Common myeloid progenitor, CD34-positive (primary cell): ENCODE measurements around the gene METTL6.

Source experiments
- CTCF ChIA-PET: fragments of 350-600 bp; sonication (Branson Sonifier 250); formaldehyde crosslinking; loops from one replicate; lab custom pipeline; 2021; ENCODE audit warnings: antibody characterized with exemption; lab: Charles Lee
- POLR2A ChIA-PET: fragments of 350-600 bp; sonication (Branson Sonifier 250); formaldehyde crosslinking; loops from one replicate; lab custom pipeline; 2021; ENCODE audit warnings: antibody characterized with exemption; lab: Charles Lee
- DNase-seq, 3 donors: peaks; one replicate each; pipeline versions ENCODE4 v3.0.0 to v3.0.0-alpha.2; 2013
- H3K27ac ChIP-seq, 2 experiments: 1 replicate in 1 of 2; 2 replicates in 1 of 2; pipeline ENCODE4 v1.7.0; 2013; ENCODE audit warnings: inconsistent platforms in 2 of 2, low read length in 2 of 2, mild to moderate bottlenecking in 2 of 2, low read depth in 1 of 2, moderate library complexity in 1 of 2; ENCODE audit not compliant: severe bottlenecking in 2 of 2, insufficient read depth in 1 of 2, poor library complexity in 1 of 2
- H3K27me3 ChIP-seq, 5 experiments: replicated peaks in 2 of 5; 1 replicate in 3 of 5; 2 replicates in 2 of 5; pipeline versions ENCODE4 v1.6.1 to v1.7.0; 2013; ENCODE audit warnings: low read length in 4 of 5, mild to moderate bottlenecking in 2 of 5, moderate library complexity in 2 of 5, inconsistent platforms in 1 of 5; ENCODE audit not compliant: insufficient read depth in 5 of 5, control insufficient read depth in 4 of 5
- H3K36me3 ChIP-seq, 4 experiments: 1 replicate in 2 of 4; 2 replicates in 2 of 4; pipeline versions ENCODE4 v1.6.1 to v1.7.0; 2013; ENCODE audit warnings: low read length in 3 of 4, control low read depth in 1 of 4, mild to moderate bottlenecking in 1 of 4; ENCODE audit not compliant: control insufficient read depth in 4 of 4, insufficient read depth in 4 of 4
- H3K4me1 ChIP-seq, 4 experiments: 1 replicate in 3 of 4; 2 replicates in 1 of 4; pipeline versions ENCODE4 v1.6.1 to v1.7.1; 2013; ENCODE audit warnings: low read length in 3 of 4, mild to moderate bottlenecking in 3 of 4, control low read depth in 1 of 4, inconsistent platforms in 1 of 4, moderate library complexity in 1 of 4; ENCODE audit not compliant: control insufficient read depth in 4 of 4, insufficient read depth in 4 of 4; ENCODE audit errors: control extremely low read depth in 1 of 4
- H3K4me3 ChIP-seq, 7 experiments: 1 replicate in 4 of 7; 2 replicates in 3 of 7; pipeline versions ENCODE4 v1.5.1 to v1.7.0; 2013; ENCODE audit warnings: mild to moderate bottlenecking in 7 of 7, low read length in 6 of 7, moderate library complexity in 6 of 7, inconsistent platforms in 2 of 7, low read depth in 2 of 7, control low read depth in 1 of 7; ENCODE audit not compliant: insufficient read depth in 4 of 7, control insufficient read depth in 1 of 7; ENCODE audit errors: extremely low read depth in 1 of 7
- H3K9me3 ChIP-seq, 5 experiments: 1 replicate in 4 of 5; 2 replicates in 1 of 5; pipeline versions ENCODE4 v1.6.1 to v1.7.1; 2013; ENCODE audit warnings: low read length in 4 of 5, mild to moderate bottlenecking in 2 of 5, inconsistent platforms in 1 of 5, low read depth in 1 of 5, moderate library complexity in 1 of 5; ENCODE audit not compliant: control insufficient read depth in 4 of 5, insufficient read depth in 2 of 5; ENCODE audit errors: control extremely low read depth in 1 of 5
- WGBS: methylation state at CpG from one replicate; pipeline ENCODE4 v1.1.5; 2013; ENCODE audit not compliant: insufficient coverage; 5-methylcytosine and 5-hydroxymethylcytosine counted together

METTL6 gene

GRCh38 chr3:15438983-15439382 lies 11.6 kb upstream of the METTL6 start:
- Histone ChIP-seq H3K27me3 (no peaks in the 10 kb centered on the region), H3K9me3 (no peaks in the 10 kb centered on the region), H3K4me1 (peaks cover 2 to 46% (median 39%) of the 10 kb centered on the region in 4 experiments), H3K27ac (peak overlapping the region; percentile 27 to 62), H3K36me3 (peaks cover 18 to 87% (median 35%) of the 10 kb centered on the region in 4 experiments), H3K4me3 (peak overlapping the region in 1 of 7 experiments; percentile 11)
- WGBS, result 11% methylated on average over 3 of the region's 4 CpGs
- ChIA-PET CTCF (interaction anchor here (0.9 to 3.0 kb wide), 3 partner anchors 9 to 16 kb away, joined by 3 to 10 read pairs (median 3); no protein-coding TSS in a partner anchor), POLR2A (no interaction called here)
- DNase-seq, result peak; percentile 68 to 92 (median 90)

DNA sequence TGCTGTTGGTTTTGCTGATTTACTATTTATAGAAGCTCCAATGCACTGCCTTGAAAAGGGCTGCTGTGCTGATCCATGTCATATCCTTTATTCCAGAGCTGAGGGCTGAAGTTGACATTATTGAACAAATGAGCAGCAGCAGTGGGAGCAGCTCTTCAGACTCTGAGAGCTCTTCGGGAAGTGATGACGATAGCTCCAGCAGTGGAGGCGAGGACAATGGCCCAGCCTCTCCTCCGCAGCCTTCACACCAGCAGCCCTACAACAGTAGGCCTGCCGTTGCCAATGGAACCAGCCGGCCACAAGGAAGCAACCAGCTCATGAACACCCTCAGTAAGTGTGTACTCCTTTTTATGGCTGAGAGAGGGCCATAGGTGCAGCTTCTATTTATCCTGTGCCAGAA lies 8.9 kb upstream of the METTL6 start:
- CTCF ChIA-PET, result interaction anchor here (0.9 to 1.2 kb wide), 2 partner anchors 8 to 168 kb away, joined by 3 to 4 read pairs; no protein-coding TSS in a partner anchor

GRCh38 chr3:15434756-15435155 lies 7.4 kb upstream of the METTL6 start:
- CTCF ChIA-PET, result interaction anchor here (1.0 to 1.3 kb wide), 5 partner anchors 13 to 122 kb away, joined by 3 to 6 read pairs (median 4); no protein-coding TSS in a partner anchor
- 96% methylated on average over 3 of the region's 4 CpGs for WGBS
- H3K27me3 ChIP-seq, result no peaks in the 10 kb centered on the region
- POLR2A ChIA-PET, result no interaction called here
- peak in 1 of 3 donors; percentile 6 for DNase-seq
- H3K9me3 ChIP-seq, result no peaks in the 10 kb centered on the region
- no peak overlapping the region for H3K27ac ChIP-seq
- H3K4me3 ChIP-seq, result no peak overlapping the region
- H3K36me3 ChIP-seq, result peaks cover 15 to 79% (median 46%) of the 10 kb centered on the region in 4 experiments
- H3K4me1 ChIP-seq, result peaks cover 2 to 19% (median 16%) of the 10 kb centered on the region in 4 experiments

More for the DNA sequence above, 8.9 kb upstream of the METTL6 start:
- H3K4me3 ChIP-seq, result no peak overlapping the region
- no peak for DNase-seq
- no peaks in the 10 kb centered on the region for H3K9me3 ChIP-seq
- H3K27me3 ChIP-seq, result no peaks in the 10 kb centered on the region
- WGBS, result 100% methylated on average over 6 of the region's 6 CpGs
- no peak overlapping the region for H3K27ac ChIP-seq
- POLR2A ChIA-PET, result no interaction called here
- peaks cover 18 to 86% (median 44%) of the 10 kb centered on the region in 4 experiments for H3K36me3 ChIP-seq
- H3K4me1 ChIP-seq, result peaks cover 2 to 34% (median 30%) of the 10 kb centered on the region in 4 experiments

DNA sequence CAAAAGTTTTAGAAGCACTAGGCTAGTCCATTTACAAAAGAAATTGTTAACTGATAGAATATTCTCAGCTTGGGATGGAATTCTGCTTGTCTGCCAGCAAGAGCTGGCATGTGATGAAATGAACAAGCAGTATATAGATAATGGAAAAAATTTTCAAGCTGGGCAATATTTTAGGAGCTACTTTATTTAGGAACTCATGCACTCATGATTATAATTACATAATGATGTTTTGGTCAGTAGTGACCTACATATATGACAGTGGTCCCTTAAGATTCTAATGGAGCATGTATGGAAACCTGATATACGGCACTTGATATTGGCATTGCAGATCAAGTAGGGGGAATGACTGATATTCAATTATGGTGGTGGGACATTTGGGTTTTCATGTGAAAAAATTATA lies 6.2 kb upstream of the METTL6 start:
- H3K27me3 ChIP-seq, result no peaks in the 10 kb centered on the region
- ChIA-PET CTCF (interaction anchor here (1.1 to 1.3 kb wide), 2 partner anchors 14 to 166 kb away, joined by 4 read pairs; no protein-coding TSS in a partner anchor), POLR2A (no interaction called here)
- H3K27ac ChIP-seq, result no peak overlapping the region
- DNase-seq, result no peak
- H3K4me3 ChIP-seq, result no peak overlapping the region
- H3K9me3 ChIP-seq, result no peaks in the 10 kb centered on the region
- WGBS, result 100% methylated on average over 1 of the region's 1 CpG
- peaks cover 6 to 17% (median 12%) of the 10 kb centered on the region in 4 experiments for H3K4me1 ChIP-seq
- peaks cover 15 to 71% (median 46%) of the 10 kb centered on the region in 4 experiments for H3K36me3 ChIP-seq

- peaks cover 14 to 23% (median 18%) of the 10 kb centered on the region in 4 experiments for H3K4me1 ChIP-seq
- H3K36me3 ChIP-seq, result peaks cover 15 to 55% (median 35%) of the 10 kb centered on the region in 4 experiments
- no peak overlapping the region for H3K27ac ChIP-seq
- H3K4me3 ChIP-seq, result no peak overlapping the region
- no peak for DNase-seq
- H3K27me3 ChIP-seq, result no peaks in the 10 kb centered on the region
- ChIA-PET POLR2A (no interaction called here), CTCF (interaction anchor here (1.3 to 2.8 kb wide), 3 partner anchors 13 to 126 kb away, joined by 3 to 18 read pairs (median 5); no protein-coding TSS in a partner anchor)
- 95% methylated on average over 2 of the region's 3 CpGs for WGBS
- no peaks in the 10 kb centered on the region for H3K9me3 ChIP-seq
These were observed 4.0 kb upstream of the METTL6 start for GRCh38 chr3:15431256-15431837.

DNA sequence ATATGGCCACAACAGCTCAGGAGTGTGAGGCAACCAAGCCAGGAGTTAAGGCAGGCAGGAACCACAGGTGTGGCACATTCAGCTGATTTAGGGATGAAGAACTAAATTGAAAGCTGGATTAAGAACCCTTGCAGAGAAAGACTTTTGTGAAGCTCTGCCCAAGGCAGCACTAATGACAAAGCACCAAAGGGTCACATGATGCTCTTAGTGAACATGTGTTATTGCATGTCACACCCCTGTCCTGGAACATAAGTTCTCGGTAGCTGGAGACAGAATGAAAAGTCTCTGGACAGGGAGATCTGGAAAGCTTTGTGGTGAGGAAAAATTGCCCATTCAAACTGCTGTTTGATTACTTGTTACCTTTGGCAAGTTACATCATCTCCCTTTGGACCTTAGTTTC lies 3.3 kb upstream of the METTL6 start:
- H3K4me1 ChIP-seq, result peaks cover 16 to 28% (median 20%) of the 10 kb centered on the region in 4 experiments
- H3K27me3 ChIP-seq, result no peaks in the 10 kb centered on the region
- WGBS, result 70% methylated on average over 1 of the region's 1 CpG
- H3K27ac ChIP-seq, result no peak overlapping the region
- no peak overlapping the region for H3K4me3 ChIP-seq
- peaks cover 15 to 48% (median 31%) of the 10 kb centered on the region in 4 experiments for H3K36me3 ChIP-seq
- ChIA-PET POLR2A (interaction anchor here (0.8 kb wide), 1 partner anchor 31 kb away, joined by 3 read pairs; no protein-coding TSS in a partner anchor), CTCF (interaction anchor here (0.8 to 2.8 kb wide), 5 partner anchors 9 to 127 kb away, joined by 3 to 18 read pairs (median 5); no protein-coding TSS in a partner anchor)
- H3K9me3 ChIP-seq, result no peaks in the 10 kb centered on the region
- DNase-seq, result no peak

DNA sequence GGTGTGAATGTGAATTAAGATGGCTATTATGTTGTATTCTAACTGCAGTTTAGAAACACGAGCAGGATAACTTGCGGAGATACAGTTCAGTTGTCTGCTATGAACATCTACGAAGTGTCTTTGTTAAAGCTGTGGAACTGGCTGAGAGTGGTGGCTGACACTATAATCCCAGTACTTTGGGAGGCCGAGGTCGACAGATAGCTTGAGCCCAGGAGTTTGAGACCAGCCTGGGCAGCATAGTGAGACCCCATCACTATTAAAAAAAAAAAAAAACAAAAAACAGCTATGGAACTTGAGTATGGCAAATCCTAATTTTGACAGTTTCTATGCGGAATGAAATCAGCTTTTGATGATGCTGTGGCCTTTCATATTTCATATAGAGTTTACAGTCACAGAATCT lies 1.7 kb upstream of the METTL6 start:
- peaks cover 10 to 42% (median 27%) of the 10 kb centered on the region in 4 experiments for H3K36me3 ChIP-seq
- peak overlapping the region in 5 of 7 experiments; percentile 82 to 98 (median 93) for H3K4me3 ChIP-seq
- DNase-seq, result no peak
- H3K27ac ChIP-seq, result no peak overlapping the region
- 89% methylated on average over 3 of the region's 6 CpGs for WGBS
- POLR2A ChIA-PET, result no interaction called here
- CTCF ChIA-PET, result interaction anchor here (0.6 to 2.8 kb wide), 4 partner anchors 11 to 227 kb away, joined by 3 to 18 read pairs (median 6); no protein-coding TSS in a partner anchor
- no peaks in the 10 kb centered on the region for H3K9me3 ChIP-seq
- H3K27me3 ChIP-seq, result no peaks in the 10 kb centered on the region
- H3K4me1 ChIP-seq, result peaks cover 16 to 30% (median 21%) of the 10 kb centered on the region in 4 experiments
